ENCODE data around the gene SLC38A11.

The SLC38A11 gene

DNA sequence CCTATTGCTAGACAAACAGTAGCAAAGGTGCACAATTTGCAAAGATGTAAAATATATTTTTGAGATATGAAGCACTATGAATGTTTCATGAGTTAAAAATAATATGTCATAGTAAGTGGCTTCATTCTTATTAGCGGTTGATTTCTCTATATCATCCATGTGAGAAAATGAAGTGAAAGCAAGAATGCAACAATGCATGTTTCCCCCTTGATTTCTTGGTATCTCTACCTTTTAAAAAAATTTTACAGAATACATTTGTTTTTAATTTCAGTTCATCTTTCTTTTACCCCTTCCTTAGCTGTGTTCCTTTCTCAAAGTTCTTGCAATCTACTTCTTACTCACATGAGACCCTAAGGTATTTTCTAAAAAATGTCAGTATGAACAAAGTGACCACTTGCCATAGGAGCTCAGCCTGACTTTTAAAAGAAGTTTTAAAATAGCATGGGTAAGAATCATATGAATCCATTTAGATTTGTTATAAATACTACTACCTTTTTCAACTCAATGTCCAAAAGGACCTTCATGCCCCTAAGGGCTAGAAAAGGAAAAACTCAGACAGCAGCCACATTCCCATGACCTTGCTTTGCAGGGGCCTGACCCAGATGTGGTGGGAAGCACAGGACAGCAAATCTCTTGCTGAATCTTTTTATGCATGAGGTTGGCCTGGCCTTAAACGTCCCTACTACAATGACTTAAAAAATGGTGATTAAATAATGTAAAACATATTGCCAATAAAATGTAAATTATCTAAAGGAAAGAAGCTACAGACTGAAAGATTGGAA lies 14.8 kb upstream of the SLC38A11 start:
- no peak for DNase-seq

DNA sequence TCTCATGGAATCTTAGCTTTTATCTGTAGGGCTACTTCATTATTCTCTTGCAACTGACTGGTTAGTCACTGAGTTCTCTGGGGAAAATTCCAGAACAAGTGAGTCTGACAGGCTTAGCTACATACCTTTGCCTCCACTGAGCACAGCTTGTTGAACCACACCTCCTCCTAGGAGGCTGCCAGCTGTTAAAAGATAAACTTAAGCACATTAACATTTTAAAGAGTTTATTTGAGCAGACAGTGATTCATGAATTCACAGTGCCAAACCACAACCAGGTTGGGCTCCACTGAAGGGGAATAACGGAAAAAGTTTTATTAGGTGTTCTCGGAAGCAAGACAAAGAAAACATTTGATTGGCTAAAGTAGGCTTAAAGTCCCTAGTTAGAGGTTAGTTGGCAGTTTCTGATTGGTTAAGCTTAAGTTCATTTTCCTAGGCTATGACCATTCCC lies 12.5 kb upstream of the SLC38A11 start:
- no peak for DNase-seq

DNA sequence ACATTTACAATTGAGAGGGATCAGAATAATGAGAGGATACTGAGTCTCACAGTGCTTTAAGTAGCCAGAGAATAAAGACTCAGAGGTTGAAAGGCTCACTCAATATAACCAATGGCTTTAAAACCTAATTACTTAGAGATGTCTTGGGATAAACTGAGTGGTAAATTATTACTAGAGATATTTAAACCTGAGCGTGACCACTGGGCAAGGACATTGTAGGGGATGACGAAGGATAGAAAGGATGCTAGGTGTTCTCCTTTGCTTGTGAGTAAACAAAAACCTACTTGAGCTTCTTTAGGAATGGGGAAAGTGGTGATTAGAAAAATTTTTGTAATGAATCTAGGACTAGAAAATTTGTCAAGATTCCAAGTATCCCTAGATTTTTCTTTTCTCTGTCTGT lies 12.0 kb upstream of the SLC38A11 start:
- no peak for DNase-seq

DNA sequence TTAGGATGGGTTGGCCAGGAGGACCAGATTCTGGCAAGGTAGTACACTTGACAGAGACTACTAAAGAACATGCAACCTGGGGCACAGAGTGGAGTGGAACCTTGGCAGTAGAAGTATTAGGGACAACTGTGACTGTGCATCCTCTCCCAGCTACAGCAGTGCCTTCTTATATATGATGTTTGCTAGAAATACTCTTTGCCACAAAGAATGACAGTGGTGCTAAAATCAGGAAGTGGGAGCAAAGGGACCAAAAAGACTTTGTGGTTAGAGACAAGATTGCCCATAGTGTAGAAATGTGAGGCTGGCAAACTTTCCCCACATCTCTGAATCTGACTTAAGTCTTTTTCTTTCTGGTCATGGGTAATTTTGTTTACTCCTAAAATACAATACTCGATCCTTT lies 9.4 kb upstream of the SLC38A11 start:
- no peak for DNase-seq

DNA sequence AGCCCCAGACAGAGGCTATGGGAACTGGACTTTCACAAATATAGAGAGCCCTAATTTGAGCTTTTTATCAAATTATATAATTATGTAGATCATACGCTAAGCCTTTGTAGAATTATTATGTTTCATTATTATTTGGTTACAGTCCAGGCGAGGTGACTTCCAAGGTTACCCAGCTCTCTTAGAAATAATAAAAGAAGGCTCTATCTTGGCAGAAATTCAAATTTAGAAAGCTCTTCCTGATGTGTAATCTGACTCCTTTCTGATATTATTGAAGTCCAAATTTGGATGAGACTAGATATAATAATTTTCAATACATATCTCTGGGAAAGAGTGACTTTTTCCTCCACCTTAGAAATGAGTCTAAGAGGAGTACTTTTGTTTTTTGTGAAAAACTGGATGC lies 4.8 kb upstream of the SLC38A11 start:
- no peak for DNase-seq

DNA sequence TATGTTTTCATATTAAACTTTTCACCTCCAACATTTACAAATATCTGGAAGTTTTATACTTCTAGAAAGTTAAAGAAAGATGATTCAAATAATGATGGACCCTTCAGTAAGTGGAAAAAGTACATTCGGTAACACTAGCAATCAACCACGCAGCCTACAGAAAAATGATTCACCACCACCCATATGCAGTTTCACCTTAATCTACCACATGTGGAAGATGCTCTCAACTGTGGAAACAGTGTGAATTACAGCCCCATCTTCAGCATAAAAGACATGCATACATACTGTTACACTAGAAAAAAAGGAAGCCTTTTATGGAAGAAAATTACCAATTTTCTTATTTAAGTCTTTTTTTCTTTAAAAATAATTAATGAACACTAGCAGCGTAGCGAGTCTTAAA lies 1.1 kb downstream of the SLC38A11 start:
- DNase-seq, result no peak

DNA sequence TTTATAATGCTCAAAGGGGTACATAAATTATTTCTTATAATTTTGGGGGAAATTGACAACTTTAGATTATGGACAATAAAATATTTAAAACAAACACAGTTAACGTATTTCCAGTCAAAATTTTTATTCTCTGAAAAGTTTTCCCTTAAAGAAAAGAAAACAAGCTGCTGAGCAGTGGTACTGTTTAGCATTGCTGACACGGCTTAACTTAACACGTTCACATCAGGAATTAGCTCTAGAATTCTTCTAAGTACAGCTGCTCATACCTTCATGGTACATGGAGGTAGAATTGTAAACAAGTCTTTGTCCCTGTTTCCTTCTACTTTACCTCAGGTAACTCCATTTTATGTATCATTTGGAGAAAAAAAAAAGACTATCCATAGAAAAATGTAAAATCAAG lies 2.0 kb downstream of the SLC38A11 start:
- DNase-seq, result no peak

DNA sequence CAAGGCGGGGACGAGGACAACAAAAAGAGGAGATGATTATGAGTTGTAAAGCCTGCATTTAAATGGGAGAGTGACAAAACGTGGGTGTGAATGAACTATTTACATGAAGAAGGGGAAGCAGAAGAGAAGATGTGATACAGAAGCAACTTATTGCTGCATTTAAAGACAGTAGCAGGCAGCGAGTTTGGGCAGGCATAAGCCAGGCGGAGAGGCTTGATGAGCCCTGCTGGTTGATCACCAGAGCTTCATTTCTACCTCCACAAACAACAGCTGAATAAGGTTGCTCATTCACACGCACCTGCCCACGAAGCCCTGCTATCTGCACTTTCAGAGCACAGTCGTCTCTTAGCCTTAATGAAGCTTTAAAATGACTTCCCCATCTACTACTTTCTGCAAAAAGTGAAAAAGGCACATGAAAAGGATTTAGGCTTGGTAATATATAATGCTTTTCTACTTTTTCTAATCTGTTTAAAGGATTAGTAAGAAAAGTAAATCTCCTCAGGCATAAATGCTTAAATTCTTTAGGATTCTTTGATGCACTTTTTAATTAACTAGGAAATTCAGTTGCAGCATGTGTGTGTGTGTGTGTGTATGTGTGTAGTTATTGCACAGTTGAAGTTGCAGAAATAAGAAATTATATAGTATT lies 3.1 kb downstream of the SLC38A11 start:
- DNase-seq, result no peak

DNA sequence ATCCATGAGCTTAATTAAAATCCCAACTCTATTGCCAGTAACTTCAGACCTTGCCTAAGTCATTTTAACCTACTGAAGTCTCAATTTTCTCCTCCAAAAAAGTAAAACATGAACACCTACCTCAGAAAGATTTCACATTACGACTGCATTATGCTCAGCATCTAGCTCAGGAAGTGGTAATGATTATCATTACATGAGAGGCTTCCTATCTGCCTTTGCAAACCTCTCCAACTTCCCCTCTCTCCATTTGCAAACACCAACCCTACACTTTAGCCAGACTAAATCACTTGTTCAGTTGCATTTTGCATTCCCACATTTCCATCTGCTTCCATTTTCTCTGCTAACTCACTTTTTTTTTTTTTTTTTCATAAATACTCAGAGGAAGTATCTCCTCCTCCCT lies 6.8 kb downstream of the SLC38A11 start:
- no peak for DNase-seq

DNA sequence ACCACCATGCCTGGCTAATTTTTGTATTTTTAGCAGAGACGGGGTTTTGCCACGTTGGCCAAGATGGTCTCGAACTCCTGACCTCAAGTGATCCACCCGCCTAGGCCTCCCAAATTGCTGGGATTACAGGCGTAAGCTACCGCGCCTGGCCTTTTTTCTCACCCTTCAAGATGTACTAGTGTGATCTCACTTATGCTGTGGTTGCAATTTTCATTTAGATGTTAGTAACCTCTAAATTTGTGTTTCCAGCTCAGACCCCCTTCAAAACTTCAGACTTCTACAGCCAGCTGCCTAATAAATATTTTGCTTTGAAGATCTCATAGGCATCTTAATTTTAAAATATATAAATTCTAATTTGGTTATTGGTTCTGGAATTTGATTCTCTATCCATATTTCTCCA lies 8.0 kb downstream of the SLC38A11 start:
- DNase-seq, result no peak

DNA sequence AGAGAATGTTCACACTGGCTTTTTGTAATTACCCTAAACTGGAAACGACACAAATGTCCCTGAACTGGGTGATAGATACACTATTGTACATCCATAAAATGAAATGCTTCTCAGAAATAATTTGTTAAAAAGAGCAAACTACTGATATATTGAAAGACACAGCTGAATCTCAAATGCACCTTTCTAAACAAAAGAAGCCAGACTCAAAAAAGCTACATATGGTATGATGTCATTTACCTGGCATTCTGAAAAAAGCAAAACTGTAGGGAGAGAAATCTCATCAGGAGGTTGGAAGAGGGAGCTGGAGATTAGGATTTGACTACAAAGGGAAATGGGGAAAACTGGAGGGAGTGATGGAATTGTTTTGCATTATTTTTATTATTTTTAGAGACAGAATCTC lies 12.0 kb downstream of the SLC38A11 start:
- no peak for DNase-seq

DNA sequence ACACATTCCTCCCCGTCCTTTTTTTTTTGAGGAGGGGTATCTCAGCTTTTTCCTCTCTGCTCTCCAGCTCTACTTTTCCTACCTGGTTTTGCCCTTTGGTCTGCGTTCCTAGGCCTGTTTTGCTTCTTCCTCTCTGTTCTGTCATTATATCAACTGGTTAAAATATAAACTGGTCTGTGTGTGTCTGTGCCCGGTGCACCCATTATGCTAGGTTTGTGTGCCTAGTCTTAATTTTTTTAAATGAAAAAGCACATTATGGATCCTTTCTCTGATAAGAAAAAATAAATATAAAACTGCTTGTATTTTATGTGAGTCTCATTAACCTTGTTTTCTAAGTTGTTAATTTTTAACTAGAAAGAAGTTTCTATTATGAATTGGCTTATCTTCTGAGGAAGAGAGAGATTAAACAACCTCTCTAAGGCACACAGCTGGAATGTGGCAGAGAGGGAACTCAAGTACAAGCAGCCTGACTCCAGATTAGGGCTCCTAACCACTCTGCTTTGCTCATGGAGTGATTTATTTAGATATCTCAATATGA lies 17.4 kb downstream of the SLC38A11 start:
- no peak for DNase-seq

DNA sequence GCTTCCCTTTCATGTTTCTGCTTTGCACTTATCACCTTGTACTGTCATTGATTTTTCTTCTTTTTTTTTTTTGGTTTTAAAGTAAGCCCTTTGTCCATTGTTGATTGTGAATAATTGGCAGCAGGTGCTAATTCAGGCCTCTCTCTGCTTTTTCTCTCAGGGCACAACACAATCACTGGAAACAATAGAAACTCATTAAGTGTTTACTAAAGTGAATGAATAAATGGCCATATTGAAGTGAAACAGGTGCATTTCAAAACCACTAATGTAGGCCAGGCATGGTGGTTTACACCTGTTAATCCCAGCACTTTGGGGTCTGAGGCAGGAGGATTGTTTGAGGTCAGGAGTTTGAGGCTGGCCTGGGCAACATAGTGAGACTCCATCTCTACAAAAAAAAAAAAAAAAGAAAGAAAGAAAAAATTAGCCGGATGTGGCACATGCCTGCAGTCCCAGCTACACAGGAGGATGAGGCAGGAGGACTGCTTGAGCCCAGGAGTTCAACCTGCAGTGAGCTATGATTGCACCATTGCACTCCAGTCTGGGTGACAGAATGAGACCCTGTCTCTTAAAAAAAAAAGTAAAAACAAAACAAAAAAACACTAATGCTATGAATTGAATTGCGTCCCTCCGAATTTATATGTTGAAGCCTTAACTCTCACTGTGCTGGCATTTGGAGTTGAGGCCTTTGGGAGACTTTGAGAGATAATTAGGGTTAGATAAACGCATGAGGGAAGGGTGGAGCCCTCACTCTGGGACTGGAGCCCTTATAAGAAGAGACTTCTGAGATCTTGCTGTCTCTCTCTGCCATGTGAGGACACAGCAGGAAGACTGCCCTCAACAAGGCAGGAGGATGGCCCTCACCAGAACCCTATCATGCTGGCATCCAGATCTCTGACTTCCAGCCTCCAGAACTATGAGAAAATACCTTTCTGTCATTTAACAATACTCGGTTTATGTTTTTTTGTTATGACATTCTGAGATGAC lies 19.9 kb downstream of the SLC38A11 start:
- DNase-seq, result no peak

DNA sequence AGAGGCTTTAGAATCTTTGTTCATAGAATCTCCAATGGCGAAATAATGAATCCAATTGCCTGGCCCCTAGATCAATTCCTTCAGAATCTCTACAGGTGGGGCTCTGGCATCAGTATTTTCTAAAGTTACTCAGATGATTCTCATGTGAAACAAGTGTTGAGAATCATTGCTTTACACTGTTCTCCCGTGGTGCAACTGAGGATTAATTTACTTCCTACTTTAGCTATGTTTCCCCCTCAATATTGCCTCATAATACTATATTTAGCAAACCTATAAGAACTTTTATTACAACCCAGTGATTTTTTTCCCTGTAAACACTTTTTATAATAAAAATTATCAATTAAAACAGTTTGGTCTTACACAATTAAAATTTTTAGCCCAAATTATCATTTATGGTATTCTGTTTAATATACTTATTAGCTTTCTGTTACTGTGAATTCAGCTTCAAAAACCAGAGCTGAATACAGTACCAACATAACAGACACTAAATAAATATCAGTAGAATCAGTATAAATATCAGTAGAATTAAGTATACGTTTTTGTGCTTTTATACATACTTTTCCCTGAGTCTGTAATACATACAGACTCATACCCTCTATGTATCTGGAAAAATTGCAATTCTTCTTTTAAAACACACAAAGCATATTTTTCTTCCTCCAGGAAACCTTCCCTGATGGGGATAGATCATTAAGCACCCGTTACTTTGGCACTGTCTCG lies 20.8 kb downstream of the SLC38A11 start:
- DNase-seq, result no peak

DNA sequence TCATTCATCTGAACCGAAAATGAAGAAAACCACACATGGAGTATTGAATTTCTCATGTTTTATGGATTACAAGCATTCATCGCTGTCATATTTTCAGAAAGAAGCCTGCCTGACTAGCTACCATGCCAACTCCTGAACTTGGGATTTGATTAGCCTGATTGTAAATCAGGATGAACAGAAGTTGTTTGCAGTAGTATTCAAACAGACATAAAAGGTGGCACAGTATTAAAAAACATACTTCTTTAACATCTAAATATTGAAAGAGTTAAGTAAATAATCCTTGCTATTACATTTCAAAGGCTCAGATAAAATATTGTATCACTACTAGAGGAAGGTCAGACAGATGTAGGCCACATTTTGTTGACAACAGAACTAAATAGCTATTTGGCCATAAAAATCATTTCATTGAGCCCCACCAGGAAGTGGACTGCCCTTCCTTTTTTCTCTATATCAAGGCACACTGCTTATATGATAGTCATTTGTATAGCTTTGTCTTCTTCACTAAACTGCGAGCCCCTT lies 21.6 kb downstream of the SLC38A11 start:
- DNase-seq, result no peak

DNA sequence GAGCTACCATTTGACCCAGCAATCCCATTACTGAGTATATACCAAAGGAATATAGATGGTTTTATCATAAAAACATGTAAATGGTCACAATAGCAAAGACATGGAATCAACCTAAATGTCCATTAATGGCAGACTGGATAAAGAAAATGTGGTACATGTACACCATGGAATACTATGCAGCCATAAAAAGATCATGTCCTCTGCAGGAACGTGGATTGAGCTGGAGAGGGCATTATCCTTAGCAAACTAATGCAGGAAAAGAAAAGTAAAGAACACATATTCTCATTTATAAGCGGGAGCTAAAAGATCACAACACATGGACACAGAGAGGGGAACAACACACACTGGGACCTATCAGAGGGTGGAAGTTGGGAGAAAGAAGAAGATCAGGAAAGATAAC lies 22.9 kb downstream of the SLC38A11 start:
- no peak for DNase-seq

DNA sequence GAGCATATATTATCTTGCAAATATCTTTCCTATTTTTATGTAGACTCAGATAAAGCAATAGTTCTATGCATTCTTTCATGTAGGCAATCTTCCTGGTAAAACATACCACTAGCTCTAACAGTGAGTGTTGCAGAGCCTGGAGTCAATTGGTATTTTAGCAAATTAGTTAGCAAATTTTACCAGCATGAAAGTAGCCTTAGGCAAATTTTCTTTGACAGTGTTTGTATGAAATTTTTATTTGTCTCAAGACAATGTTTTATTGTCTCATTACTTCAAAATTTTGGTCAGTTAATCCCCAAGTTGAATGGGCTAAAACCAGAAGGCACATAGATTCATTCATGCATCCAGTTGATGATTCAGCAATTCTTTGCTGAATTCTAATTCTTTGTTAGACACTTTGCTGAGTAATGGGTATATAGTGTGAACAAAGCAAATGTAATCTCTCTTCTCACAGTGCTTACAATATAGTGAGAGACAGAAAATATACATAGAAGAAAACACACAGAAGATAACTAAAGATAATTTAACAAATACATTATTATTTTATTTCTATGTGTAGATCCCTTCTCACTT lies 27.1 kb downstream of the SLC38A11 start:
- DNase-seq, result no peak

DNA sequence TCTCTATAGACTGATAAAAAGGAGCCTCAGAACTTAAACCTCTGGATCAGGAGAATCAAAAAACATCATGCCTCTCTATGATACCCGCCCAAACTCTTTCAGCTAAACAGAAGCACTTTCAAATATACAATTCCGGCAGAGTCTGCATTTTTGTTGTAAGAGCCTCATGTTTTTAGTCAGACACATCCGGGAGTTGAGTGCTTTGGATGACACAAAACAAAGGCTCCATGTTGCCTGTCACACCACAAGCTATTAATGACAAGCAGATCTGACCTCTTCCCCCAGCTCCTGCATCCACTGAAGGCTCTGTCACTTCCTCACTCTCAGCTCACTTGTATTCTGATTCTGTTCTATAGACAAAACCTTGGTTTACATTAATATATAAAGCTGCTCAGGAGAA lies 33.2 kb downstream of the SLC38A11 start:
- DNase-seq, result no peak

DNA sequence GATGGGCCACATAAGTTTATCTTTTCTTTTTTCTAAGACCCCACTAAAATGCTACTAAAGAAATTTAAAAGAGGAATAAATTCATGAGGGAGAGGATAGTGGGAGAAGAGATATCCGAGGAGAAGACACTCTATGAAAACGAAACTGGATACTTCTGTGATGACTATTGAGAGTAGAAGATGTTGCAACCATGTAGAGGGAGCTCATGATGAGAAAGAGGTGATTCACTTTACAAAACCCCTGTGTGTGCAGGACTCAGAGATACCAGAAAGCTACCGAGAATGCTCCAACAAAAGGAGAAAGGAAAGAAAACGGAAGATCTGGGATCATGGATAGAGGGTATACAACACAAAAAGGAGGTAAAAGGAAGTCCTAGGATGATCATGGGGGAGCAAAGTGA lies 34.9 kb downstream of the SLC38A11 start:
- no peak for DNase-seq

DNA sequence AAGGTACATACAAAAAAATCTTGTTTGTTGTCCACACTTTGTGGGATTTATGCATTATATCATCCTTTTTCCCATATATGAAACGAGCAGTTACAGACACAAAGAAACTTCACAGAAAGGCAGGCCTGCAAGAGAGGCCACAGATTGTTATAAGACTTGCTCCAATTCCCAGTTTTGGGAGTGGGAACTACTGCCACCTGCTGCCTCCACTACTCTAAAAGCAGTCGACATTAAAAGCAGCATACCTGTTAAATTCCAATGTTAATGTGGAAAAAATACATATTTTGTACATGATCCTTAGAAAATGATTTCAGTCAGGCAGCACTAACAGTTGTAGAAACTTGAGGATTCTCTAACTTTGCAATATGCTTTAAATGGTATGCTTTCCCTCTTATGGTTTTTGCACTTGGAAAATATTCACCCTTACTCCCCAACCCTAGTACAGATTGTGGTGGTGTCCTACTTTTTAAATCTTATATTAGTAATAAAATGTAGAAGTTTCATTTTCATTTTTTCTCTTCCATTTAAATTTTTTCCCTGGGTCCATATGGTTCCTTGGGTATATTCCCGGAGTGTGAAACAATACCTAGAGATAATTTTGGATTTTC lies 37.9 kb downstream of the SLC38A11 start:
- DNase-seq, result no peak

DNA sequence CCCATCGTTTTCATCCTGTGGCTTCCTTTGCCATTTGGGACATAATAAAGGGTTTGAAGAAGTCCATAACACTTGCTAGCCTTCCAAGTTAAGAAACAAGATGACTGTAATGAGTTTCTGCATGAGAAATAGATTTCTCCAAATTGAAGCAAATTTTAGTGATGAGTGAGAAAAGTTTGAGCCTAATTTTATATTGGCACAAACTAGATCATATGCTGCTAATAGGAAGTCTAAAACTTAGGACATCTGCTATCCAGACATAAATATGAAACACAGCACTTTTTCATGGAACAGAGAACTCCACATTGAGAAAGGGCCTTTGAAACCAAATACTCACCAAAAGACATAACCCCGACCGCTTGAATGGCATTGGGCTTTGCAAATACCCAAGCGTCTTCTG lies 39.8 kb downstream of the SLC38A11 start:
- no peak for DNase-seq
